MM.1S (cell line): ENCODE measurements around the gene EPHA7.

Experiments
- CTCF ChIP-seq: fragments of 300-600 bp; sonication (generic); IDR thresholded peaks from 2 replicates; pipeline ENCODE4 v1.5.1; 2016; ENCODE audit warnings: antibody characterized with exemption, low read length, mixed read lengths
- EZH2phosphoT487 ChIP-seq: fragments of 300-600 bp; sonication (generic); IDR thresholded peaks from 2 replicates; pipeline ENCODE4 v1.6.1; 2018; ENCODE audit warnings: antibody characterized with exemption, low read length

- TF ChIP-seq CTCF (no peak), EZH2phosphoT487 (no peak)
These were observed 25.7 kb downstream of the EPHA7 start for GRCh38 chr6:93393554-93394074.
